HG03139 (cell line): ENCODE data around the gene CLIP2.
"Not testable (repeated sequence)": the region's sequence is repeated elsewhere in the genome, so short reads cannot be mapped to it uniquely, and the experiment has no call there.

Source experiments
- ATAC-seq: cut with Tn5 transposase; IDR thresholded peaks from one replicate; pipeline ENCODE4 v1.9.1; 2021; ENCODE audit not compliant: unreplicated experiment

The CLIP2 gene

GRCh38 chr7:74429153-74429747 lies 140.0 kb downstream of the CLIP2 start:
- no peak for ATAC-seq

DNA sequence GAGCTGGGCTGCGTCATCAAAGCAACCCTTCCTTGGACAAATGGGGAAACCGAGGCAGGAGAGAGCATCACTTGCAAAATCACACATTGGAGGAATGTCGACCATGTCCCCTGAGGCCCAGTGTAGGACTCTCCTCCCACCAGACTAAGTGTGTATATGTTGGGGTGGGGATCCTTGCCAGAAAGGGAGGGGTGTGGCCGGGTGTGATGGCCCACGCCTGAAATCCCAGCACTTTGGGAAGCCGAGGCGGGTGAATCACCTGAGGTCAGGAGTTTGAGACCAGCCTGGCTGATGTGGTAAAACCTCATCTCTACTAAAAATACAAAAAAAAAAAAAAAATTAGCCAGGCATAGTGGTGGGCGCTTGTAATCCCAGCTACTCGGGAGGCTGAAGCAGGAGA lies 141.2 kb downstream of the CLIP2 start:
- ATAC-seq: not testable (repeated sequence)

DNA sequence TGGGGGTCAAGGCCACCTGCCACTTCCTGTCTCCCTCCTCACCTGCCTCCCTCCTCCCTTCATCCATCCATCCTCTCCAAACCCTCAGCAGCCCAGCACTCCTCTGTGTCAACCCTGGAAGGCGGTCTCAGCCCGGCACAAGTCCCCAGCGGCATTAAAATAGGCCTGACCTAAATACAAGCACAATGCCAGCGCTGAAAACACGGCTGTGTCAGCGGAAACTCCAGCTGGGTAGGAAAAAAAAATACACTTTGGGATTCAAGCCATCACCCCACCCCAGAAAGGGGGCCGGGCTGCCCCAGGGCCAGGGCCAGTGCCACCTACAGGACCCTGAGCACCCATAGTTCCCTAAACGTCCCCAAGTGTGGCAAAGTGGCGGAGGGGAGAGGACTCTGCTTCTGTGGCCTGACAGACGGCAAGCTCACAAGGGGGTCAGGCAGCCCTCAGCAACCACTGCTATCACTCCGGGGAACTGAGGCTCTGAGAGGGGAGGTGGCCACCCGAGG lies 141.8 kb downstream of the CLIP2 start:
- no peak for ATAC-seq

- ATAC-seq: not testable (repeated sequence)
Observed at GRCh38 chr7:74437291-74437571, 148.0 kb downstream of the CLIP2 start.

DNA sequence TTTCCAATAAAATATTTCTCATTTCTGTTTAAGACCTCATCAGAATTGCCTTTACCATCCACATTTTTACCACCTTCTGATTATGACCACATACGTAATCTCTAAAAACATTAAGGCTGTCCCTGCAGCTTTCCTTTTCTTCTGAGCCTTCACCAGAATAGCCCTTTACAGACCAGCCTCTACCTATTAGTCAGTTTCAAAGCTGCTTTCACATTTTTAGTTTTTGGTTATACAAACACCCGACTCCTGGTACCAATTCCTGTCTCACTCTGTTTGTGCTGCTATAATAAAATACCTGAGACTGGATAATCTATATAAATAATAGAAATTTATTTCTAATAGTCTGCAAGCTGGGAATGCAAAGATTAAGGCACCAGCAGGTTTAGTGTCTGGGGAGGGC lies 149.1 kb downstream of the CLIP2 start:
- ATAC-seq: no peak

- no peak for ATAC-seq
Observed at GRCh38 chr7:74439541-74439940, 150.3 kb downstream of the CLIP2 start.

DNA sequence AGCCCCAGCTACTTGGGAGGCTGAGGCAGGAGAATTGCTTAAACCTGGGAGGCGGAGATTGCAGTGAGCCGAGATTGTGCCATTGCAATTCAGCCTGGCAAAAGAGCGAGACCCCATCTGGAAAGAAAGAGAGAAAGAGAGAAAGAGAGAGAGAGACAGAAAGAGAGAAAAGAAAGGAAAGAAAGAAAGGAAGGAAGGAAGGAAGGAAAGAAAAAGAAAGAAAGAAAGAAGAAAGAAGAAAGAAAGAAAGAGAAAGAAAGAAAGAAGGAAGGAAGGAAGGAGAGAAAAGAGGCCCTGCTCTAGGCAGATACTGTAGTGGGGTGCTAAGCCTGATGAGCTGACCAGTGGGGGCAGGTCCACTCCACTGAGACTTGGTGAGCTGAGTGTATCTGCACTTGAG lies 150.9 kb downstream of the CLIP2 start:
- ATAC-seq: not testable (repeated sequence)

DNA sequence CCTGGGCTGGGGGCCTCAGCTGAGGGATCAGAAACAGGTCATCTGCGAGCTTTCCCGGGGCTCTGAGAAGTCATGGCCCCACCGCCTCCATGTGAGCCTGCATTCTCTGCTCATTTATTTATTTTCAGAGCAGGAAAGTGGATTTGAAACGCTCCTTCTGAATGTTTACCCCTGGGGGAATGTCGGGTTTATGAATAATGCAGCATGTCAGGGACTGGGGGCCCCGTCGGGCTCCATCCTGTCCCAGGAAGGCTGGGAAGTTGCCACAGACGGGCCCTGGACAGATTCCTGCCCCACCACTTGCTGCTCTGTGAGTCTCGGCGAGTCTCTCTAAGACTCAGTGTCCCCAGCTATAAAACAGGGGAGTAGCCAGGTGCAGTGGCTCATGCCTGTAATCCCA lies 152.6 kb downstream of the CLIP2 start:
- ATAC-seq: no peak

- ATAC-seq: no peak
Observed at GRCh38 chr7:74443543-74444247, 154.5 kb downstream of the CLIP2 start.

DNA sequence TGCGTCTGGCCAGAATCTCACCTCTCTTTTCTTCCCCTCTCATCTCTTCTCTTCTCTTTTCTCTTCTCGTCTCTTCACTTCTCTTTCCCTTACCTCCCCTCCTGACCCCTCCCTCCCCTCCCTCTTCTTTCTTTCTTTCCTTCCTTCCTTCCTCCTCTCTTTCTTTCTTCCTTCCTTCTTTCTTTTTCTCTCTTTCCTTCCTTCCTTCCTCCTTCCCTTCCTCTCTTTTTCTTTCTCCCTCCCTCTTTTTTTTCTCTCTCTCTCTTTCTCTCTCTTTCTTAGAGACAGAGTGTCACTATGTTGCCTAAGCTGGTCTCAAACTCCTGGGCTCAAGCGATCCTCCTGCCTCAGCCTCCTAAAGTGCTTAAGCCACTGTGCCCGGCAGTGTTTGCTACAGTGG lies 159.9 kb downstream of the CLIP2 start:
- no peak for ATAC-seq

- no peak for ATAC-seq
Observed at GRCh38 chr7:74449809-74450397, 160.7 kb downstream of the CLIP2 start.

DNA sequence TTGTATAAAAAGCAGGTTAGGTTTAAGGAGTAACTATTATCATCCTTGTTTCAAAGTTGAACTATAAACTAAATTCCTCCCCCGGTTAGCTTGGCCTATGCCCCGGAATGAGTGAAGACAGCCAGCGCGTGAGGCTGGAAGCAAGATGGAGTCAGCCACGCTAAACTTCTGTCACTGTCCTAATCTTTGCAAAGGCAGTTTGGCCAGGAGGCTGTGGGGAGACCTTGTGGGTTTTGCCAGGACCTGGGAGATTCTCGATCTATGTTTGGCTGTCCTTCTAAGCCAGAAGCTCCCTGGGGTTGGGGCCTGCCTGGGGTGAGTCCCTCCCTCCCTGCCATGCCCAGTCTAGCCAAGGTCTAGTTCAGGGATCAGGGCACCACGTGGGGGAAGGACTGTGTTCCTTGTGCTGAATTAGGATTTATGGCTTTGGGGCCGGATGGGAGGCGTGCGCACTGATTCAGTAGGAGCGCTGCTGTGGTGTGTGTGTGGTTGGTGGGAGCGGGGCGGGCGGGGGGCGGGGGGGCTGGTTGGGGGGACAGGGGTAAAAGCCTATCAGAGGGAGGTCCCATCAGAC lies 163.6 kb downstream of the CLIP2 start:
- ATAC-seq: no peak

DNA sequence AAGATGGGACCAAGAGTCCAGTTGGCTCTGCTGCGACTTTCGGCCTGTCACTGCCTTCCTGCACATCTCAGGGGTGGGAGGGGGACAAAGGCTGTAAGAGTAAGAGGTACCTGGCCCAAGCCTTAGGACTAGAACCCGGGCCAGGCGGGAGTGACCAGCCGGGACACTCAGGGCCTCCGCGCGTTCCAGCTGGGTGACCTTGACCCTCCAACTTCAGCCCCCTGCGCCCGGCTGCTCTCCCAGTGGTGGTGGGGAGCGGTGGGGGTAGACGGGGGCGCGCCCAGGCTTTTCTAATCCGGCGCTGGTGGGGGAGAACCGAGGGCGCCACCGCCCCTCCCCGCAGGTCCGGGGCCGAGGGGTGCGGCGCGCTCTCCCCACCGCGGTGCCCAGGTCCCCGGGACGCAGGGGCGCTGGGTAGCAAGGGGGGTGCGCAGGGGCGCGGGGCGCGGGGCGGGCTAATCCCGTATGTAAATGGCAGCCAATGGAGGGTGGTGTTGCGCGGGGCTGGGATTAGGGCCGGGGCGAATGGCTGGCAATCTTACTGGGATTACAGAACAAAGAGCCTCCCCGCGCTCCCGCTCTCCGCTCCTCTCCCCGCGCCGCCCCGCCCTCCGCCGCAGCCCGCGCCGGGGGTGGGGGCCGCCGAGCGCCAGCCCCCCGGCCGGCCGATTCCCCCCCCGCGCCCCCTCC lies 164.3 kb downstream of the CLIP2 start, which contains the start of gene GTF2IRD1:
TSS of gene GTF2IRD1 (plus strand) at position 585 of the 690 bp plus-strand sequence. CDS start 54,175 bp downstream, outside the sequence.
- ATAC-seq: no peak

DNA sequence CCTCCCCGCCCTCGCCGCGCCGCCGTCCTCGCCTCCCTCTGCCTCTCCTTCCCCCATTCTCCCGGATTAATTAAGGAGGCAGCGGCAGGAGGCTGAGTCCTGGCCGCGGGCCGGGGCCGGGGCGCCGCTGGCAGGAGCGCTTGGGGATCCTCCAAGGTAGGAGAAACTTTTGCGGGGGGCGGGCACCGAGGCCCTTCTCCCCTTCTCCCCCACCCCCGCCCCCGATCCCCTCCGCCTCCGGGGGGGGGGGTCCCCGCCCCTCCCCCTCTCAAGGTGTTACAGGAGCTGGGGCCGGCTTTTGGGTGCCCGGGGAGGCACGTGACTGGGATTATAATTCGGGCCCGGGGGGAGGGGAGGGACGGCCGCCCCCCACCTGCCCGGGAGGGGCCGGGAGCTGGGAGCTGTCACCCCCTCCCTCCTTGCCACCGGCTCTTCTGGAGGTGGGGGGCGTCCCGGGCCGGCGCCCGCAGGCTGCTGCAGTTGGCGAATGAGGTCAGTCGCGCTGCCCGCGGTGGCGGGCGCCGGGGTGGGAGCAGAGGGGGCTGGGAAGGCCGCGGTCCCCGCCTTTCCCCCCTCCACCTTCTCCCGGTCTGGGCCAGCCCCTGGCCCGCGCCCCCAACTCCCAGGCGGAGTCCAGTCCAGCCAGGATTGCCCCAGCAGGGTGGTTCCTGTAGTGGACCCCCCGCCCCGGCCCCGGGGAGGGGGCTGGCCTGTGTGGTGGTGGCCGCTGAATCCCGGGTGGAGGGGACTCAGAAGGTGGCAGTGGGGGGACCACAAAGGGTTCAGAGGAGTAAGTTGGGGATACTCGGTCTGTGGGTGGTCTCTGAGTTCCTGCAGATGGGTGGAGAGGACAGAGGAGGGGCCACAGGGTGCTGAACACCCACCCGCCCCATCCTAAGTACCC lies 165.1 kb downstream of the CLIP2 start:
- ATAC-seq: no peak

DNA sequence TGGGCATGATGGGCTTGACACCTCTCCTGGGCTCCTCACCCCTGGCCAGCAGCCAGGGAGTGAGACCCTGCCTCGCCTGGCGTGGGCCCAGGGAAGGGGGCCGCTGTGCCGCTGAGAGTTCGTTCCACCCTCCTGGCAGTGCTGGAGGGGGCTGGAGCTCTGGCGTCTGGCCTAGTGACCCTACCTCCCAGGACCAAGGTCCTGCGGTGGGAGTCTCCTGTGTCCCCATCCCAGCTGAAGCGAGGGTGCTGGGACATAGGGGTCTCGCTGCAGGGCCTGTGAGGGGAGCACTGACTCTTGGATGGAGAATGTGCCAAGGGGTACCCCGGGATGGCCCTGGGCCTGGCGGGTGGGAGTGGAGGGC lies 165.7 kb downstream of the CLIP2 start:
- no peak for ATAC-seq

GRCh38 chr7:74455291-74455804 lies 166.1 kb downstream of the CLIP2 start:
- ATAC-seq: no peak
